Anterior cingulate cortex (tissue), 58 donors: ENCODE results near the gene GPC3.
"Not testable (repeated sequence)": the region's sequence is repeated elsewhere in the genome, so short reads cannot be mapped to it uniquely, and the experiment has no call there.

Experiments
- DNase-seq, 58 donors: peaks; one replicate each; lab custom pipeline; 2025; lab: John Stamatoyannopoulos, UW

The GPC3 gene

GRCh38 chrX:133543654-133544053 lies 441.7 kb downstream of the GPC3 start:
- DNase-seq: no peak

DNA sequence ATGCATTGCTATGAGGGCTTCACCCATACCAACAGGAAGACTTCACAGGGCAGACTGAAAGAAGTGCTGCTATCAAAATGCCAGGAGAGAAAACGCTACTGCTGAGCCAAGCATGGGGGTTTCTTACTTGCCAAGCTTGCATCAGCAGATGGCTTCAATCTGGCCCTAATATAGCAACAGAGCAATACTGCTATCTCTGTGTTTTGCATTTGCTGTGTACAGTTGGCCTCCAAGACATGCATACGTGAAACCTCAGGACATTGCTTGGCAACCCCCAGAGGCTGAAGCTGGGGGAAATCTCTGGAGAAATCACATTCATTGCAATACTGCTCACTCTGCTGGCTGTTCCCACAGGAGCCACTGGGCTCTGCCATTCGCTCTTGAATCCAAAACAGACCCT lies 442.9 kb downstream of the GPC3 start:
- no peak for DNase-seq

DNA sequence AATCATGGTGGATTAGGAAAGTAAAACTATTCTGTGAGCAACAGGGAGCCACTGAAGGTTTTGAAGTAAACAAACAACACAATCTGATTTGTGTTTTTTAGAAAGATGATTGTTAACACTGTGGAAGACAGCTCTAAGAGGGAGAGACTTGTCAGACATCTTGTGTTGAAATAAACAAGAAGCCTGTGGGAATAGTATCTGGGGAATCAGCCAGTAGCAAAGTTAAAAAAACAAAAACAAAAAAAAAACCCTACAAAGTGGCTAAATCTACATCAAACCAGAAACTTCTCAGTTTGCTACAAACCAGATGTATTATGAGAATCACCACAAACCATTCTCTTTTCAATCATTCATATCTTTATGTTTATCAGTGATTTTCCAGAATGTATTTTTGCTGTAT lies 444.4 kb downstream of the GPC3 start:
- no peak for DNase-seq

DNA sequence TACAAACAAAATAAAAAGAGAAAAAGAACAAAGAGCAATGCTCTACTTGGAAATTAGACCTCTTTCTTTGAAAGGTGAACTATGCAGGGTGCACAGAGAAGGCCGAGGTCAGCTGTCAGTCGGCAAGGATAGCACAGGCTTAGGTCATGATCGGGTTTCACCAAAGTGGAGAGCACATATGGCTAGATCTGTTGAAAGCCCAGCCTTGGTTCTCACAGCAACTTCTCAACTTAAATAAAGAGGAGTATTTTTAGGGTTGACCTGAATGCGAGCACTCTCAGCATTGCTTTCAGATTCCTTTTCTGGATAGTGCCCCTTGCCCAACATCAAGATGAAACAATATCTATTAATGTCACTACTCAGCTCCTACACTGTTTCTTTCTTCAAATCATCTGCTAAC lies 447.2 kb downstream of the GPC3 start:
- DNase-seq: no peak

GRCh38 chrX:133537142-133537541 lies 448.3 kb downstream of the GPC3 start:
- DNase-seq: no peak

DNA sequence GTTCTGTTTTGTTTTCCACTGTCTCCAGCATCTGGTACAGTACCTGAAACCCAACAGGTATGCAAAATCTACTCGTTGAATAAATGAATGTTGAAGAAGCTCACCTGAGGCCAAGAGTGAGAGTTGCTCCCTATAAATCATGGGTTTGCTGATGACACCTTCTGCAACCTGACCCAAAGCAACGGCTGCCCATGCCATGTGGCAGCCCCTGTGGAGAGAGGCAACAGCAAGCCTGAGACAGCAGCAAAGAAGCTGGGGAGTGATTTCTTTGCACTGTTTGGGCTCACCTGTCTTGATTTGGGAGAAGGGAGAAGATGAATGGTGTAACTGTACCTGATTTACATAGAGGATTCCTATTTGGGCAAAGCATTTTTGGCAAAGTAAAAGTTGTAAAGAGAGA lies 450.3 kb downstream of the GPC3 start:
- no peak for DNase-seq

GRCh38 chrX:133534172-133534571 lies 451.2 kb downstream of the GPC3 start:
- DNase-seq: no peak

DNA sequence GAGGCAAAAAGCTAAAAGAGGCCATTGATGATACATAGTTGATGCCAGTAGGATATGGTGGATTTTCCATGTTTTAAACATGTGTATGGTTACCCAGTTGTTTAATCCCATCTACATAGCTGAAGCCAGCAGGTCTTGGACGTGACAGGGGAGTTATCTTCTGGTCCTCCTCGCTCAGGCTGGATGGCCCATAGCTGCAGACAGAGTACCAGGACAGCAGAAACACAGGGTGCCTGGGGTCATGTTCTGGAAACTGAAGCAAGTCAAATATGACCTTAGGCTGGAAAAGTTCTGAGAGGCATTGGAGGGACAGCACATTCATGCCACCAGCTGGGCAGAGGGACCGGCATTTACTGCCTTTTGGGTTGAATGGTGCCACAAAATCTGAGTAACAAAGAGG lies 452.1 kb downstream of the GPC3 start:
- no peak for DNase-seq

- DNase-seq: no peak
Measured at GRCh38 chrX:133530960-133531359, 454.4 kb downstream of the GPC3 start.

DNA sequence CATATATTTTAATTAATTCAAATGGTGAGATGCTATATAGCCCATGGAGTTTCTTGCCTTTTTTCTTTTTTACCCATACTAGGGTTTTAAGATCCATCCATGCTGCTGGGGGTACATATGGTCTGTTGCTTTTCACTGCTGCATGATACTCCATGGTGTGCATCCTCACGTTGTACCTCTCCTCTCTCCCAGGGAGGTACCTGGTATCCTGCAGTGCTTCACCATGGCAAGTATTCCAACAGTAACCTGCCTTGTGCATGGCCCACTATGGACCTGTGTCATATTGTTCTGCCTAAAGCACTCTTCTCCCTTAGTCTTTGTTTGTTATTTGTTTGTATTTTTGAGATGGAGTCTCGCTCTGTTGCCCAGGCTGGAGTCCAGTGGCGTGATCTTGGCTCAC lies 455.8 kb downstream of the GPC3 start:
- DNase-seq: no peak

DNA sequence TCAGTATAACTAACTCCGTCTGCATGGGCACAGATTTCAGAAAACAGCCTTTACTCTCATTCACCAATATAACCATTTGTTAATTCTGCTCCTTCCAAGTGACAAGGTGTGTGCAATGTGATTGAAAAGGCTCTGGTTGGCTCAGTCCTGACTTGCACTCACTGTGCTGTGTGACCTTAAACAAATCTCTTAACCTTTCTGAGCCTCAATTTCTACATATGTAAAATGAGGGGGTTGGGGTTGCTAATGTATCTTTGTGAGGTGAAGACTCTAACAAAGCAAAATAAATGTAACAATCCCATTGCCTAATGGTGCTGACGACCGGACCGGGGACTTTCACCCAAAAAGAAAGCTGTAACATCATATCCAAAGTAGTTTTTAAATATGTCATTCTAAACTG lies 457.6 kb downstream of the GPC3 start:
- DNase-seq: no peak

GRCh38 chrX:133527415-133527814 lies 458.0 kb downstream of the GPC3 start:
- DNase-seq: no peak

DNA sequence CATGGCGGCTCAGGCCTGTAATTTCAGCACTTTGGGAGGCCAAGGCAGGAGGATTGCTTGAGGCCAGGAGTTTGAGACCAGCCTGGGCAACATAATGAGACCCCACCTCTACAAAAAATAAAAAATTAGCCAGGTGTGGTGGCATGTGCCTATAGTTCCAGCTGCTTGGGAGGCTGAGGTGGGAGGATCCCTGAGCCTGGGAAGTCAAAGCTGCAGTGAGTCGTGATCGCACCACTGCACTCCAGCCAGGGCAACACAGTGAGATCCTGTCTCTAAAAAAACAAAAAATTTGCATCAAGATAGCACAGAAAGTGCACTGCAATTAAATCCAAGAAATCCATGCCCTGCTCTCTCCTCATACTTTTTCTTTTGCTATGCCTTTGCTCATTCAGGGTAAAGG lies 458.6 kb downstream of the GPC3 start:
- DNase-seq: not testable (repeated sequence)

DNA sequence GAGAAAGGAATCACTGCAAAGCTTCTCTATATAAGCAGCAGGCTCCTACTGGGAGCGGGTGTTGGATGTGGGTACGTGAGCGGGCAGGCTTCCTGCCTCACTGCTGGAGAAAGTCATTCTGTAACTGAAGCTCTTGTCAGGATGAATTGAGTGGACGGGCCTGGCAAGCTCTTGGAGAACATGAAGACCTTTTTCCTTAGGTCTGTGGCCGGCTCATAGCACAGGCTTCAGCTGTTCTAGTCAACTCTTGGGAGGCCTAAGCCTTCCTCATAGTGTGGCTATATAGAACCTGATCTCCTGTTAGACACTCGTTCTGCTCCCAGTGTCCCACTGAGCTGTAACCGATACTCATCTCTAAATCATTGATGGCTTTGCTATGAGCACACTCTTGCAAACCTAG lies 461.9 kb downstream of the GPC3 start:
- DNase-seq: no peak

DNA sequence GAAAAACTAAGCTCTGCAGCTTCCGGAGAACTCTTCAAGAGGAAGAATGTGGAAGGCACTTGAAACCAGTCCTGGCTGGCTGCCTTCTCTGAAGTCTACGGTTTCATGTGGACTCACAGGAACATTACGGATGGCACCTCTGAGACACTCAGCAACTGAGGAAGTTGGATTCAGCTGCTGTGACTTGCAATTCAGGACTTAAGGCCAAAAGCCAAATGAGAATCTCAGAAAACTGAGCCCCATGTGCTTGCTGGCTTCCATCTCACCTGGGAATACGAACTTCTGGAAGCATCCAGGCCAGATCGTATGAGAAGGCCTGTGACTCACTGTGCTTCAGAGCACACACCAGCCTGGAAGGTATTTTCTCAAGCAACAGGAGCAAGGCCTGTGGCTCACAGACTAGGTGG lies 462.3 kb downstream of the GPC3 start:
- DNase-seq: no peak

- no peak for DNase-seq
Measured at GRCh38 chrX:133516686-133517085, 468.7 kb downstream of the GPC3 start.

GRCh38 chrX:133514486-133514885 lies 470.9 kb downstream of the GPC3 start:
- no peak for DNase-seq

- DNase-seq: no peak
Measured at GRCh38 chrX:133513123-133513522, 472.3 kb downstream of the GPC3 start.

- DNase-seq: no peak
Measured at GRCh38 chrX:133511041-133511440, 474.4 kb downstream of the GPC3 start.

GRCh38 chrX:133497356-133497755 lies 488.0 kb downstream of the GPC3 start:
- no peak for DNase-seq

GRCh38 chrX:133495464-133496391 lies 489.7 kb downstream of the GPC3 start:
- DNase-seq: peak in 24 of 58 donors; percentile 0 to 43 (median 2)

- DNase-seq: no peak
Measured at GRCh38 chrX:133493366-133493765, 492.0 kb downstream of the GPC3 start.

- no peak for DNase-seq
Measured at GRCh38 chrX:133490955-133491354, 494.4 kb downstream of the GPC3 start.
